Osteoblast (primary cell): Measurements from ENCODE around the gene P2RX1. TPM values are rescaled to one million over a fixed set of nuclear protein-coding genes. Genes with fewer than 3 reads are reported as not detected.

Source experiments
- DNase-seq: peaks from one replicate; pipeline ENCODE4 v3.0.0; 2011; ENCODE audit warnings: low spot score, mixed read lengths; ENCODE audit not compliant: insufficient read length; ENCODE audit errors: missing footprints
- H2AFZ ChIP-seq: 2 replicates; pipeline ENCODE4 v1.6.0; 2011; ENCODE audit warnings: mild to moderate bottlenecking, low read length
- H3K27ac ChIP-seq: 2 replicates; pipeline ENCODE4 v1.5.1; 2011; ENCODE audit warnings: mild to moderate bottlenecking, low read depth, low read length, moderate library complexity
- H3K27me3 ChIP-seq: 2 replicates; pipeline ENCODE4 v1.6.0; 2012; ENCODE audit warnings: mild to moderate bottlenecking, control low read depth, inconsistent platforms, low read length, moderate library complexity; ENCODE audit not compliant: insufficient read depth
- H3K36me3 ChIP-seq: 2 replicates; pipeline ENCODE4 v1.5.1; 2011; ENCODE audit warnings: mild to moderate bottlenecking, low read length, control low read depth, moderate library complexity; ENCODE audit not compliant: insufficient read depth
- H3K4me1 ChIP-seq: 2 replicates; pipeline ENCODE4 v1.5.1; 2011; ENCODE audit warnings: mild to moderate bottlenecking, low read length, control low read depth, moderate library complexity; ENCODE audit not compliant: insufficient read depth
- H3K4me2 ChIP-seq: 2 replicates; pipeline ENCODE4 v1.6.0; 2011; ENCODE audit warnings: mild to moderate bottlenecking, low read length; ENCODE audit not compliant: insufficient read depth
- H3K4me3 ChIP-seq: fragments of 200-600 bp; sonication (generic); 3 replicates; pipeline ENCODE4 v1.5.1; 2012; ENCODE audit warnings: mild to moderate bottlenecking, low read length, inconsistent platforms; ENCODE audit not compliant: insufficient read depth
- H3K79me2 ChIP-seq: 2 replicates; pipeline ENCODE4 v1.6.0; 2012; ENCODE audit warnings: mild to moderate bottlenecking, low read length, control low read depth, inconsistent platforms; ENCODE audit not compliant: insufficient read depth
- H3K9me3 ChIP-seq: 2 replicates; pipeline ENCODE4 v1.5.1; 2011; ENCODE audit warnings: low read depth, low read length, control low read depth
- H4K20me1 ChIP-seq: 2 replicates; pipeline ENCODE4 v1.6.0; 2012; ENCODE audit warnings: mild to moderate bottlenecking, low read length, control low read depth; ENCODE audit not compliant: insufficient read depth
- CTCF ChIP-seq: IDR thresholded peaks from 2 replicates; pipeline ENCODE4 v1.5.1; 2011; ENCODE audit warnings: mild to moderate bottlenecking, low read depth, low read length, moderate library complexity; ENCODE audit errors: extremely low read depth
- total RNA-seq: library from RNA; depleted of rRNA; stranded (reverse); fragments of >200 nt; gene quantifications from 2 replicates; pipeline ENCODE4 v1.2.3, GENCODE V29; 2012

The P2RX1 gene
- total RNA-seq, 1 donor = not detected

GRCh38 chr17:3918372-3919122 lies 2.3 kb upstream of the P2RX1 start:
- Histone ChIP-seq H3K4me2 (no peak overlapping the region), H3K27me3 (no peaks in the 10 kb centered on the region), H3K9me3 (no peaks in the 10 kb centered on the region), H3K36me3 (no peaks in the 10 kb centered on the region), H4K20me1 (no peaks in the 10 kb centered on the region), H3K79me2 (no peaks in the 10 kb centered on the region), H2AFZ (no peak overlapping the region), H3K4me3 (no peak overlapping the region), H3K27ac (no peak overlapping the region), H3K4me1 (no peaks in the 10 kb centered on the region)
- TF ChIP-seq CTCF = no peak
- DNase-seq = peak; percentile 63

DNA sequence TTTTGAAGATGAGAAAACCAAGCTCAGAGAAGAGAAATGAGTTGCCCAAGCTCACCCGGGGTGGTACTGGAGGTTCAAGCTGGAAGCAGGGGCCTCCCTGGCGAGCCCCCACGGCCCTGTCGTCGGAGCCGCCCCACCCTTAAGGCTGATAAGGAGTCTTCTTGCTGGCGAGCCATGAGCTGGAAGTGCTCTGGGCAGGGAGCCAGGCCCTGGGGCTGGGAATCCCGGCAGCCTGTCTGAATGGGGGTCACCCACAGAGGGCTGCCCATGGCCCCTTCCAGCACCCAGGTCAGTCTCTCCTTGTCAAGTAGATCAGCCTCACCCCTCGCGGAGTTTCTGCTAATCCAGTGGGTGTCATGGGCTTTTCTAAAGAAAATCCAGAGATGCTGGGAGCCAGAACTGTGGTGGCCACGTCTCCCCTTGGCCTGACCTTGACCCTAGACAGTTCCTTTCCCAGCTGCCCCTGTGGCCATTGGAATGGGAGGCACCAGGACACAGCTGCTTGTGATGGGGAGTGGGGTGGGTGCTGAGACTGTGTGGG lies 1.2 kb upstream of the P2RX1 start:
- Histone ChIP-seq H3K27ac (no peak overlapping the region), H3K27me3 (no peaks in the 10 kb centered on the region), H3K4me3 (no peak overlapping the region), H3K79me2 (no peaks in the 10 kb centered on the region), H3K4me1 (no peaks in the 10 kb centered on the region), H3K9me3 (no peaks in the 10 kb centered on the region), H3K4me2 (no peak overlapping the region), H3K36me3 (no peaks in the 10 kb centered on the region), H4K20me1 (no peaks in the 10 kb centered on the region), H2AFZ (no peak overlapping the region)
- no peak for TF ChIP-seq CTCF
- peak; percentile 89 for DNase-seq

GRCh38 chr17:3916825-3917224 lies 560 bp upstream of the P2RX1 start:
- TF ChIP-seq CTCF = no peak
- no peaks in the 10 kb centered on the region for H3K79me2 ChIP-seq
- H3K36me3 ChIP-seq = no peaks in the 10 kb centered on the region
- H3K4me3 ChIP-seq = no peak overlapping the region
- no peak overlapping the region for H3K27ac ChIP-seq
- no peaks in the 10 kb centered on the region for H4K20me1 ChIP-seq
- no peak overlapping the region for H2AFZ ChIP-seq
- H3K4me1 ChIP-seq = no peaks in the 10 kb centered on the region
- H3K9me3 ChIP-seq = no peaks in the 10 kb centered on the region
- peak; percentile 80 for DNase-seq
- no peak overlapping the region for H3K4me2 ChIP-seq
- H3K27me3 ChIP-seq = no peaks in the 10 kb centered on the region

DNA sequence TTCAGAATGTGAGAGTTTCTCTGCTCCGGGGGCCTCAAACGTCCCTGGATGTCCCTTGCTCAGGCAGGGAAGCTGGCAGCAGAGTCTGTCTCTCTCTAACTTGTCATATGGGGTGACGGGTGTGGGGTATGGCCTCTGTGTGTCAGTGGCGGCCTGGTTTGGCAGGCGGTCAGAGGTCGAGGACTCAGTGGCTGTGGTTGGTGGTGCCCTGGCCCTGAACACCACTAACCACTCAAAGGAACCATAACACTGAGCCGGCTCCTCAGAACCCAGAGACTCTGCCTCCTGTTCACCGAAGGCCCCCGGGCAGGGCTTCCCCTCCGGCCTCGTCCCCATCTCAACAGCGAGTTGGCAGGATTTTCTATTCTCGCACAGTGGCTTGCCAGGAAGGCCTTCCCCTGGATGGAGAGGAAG lies 677 bp downstream of the P2RX1 start:
- Histone ChIP-seq H3K9me3 (no peaks in the 10 kb centered on the region), H3K36me3 (no peaks in the 10 kb centered on the region), H2AFZ (peak overlapping the region; percentile 29), H3K79me2 (no peaks in the 10 kb centered on the region), H3K4me3 (no peak overlapping the region), H3K27me3 (no peaks in the 10 kb centered on the region), H3K4me1 (no peaks in the 10 kb centered on the region), H4K20me1 (no peaks in the 10 kb centered on the region), H3K27ac (no peak overlapping the region), H3K4me2 (no peak overlapping the region)
- peak; percentile 70 for DNase-seq
- no peak for TF ChIP-seq CTCF
